Heart right ventricle (tissue), 16 donors: Measurements from ENCODE around the gene SMAD4. TPM values are rescaled to one million over a fixed set of nuclear protein-coding genes. Genes with fewer than 3 reads are reported as not detected.

Experiments used
- ATAC-seq, 8 donors: fragments of 200-7000 bp; cut with Tn5 transposase; one replicate each; pipeline ENCODE4 v1.9.1; 2020; ENCODE audit warnings: mild to moderate bottlenecking in 8 of 8, moderate library complexity in 8 of 8, moderate number of reproducible peaks in 1 of 8
- DNase-seq, 2 donors: peaks; one replicate each; pipeline ENCODE4 v3.0.0-alpha.2; 2020
- H3K27ac ChIP-seq, 10 donors: fragments of 200-600 bp; sonication (generic) in 2 of 10; one replicate each; pipeline versions ENCODE4 v1.5.0 to v1.8.0; 2020 to 2022; ENCODE audit warnings: mild to moderate bottlenecking in 3 of 10
- H3K27me3 ChIP-seq, 7 donors: fragments of 200-600 bp; one replicate each; pipeline ENCODE4 v1.8.0; 2021 to 2022; ENCODE audit warnings: mild to moderate bottlenecking in 2 of 7
- H3K36me3 ChIP-seq, 9 donors: fragments of 200-600 bp; sonication (generic) in 1 of 9; one replicate each; pipeline versions ENCODE4 v1.5.0 to v1.8.0; 2020 to 2022; ENCODE audit warnings: mild to moderate bottlenecking in 2 of 9
- H3K4me1 ChIP-seq, 9 donors: fragments of 200-600 bp; sonication (generic) in 1 of 9; one replicate each; pipeline versions ENCODE4 v1.5.0 to v1.8.0; 2020 to 2022; ENCODE audit warnings: mild to moderate bottlenecking in 4 of 9
- H3K4me3 ChIP-seq, 10 donors: fragments of 200-600 bp; sonication (generic) in 2 of 10; one replicate each; pipeline versions ENCODE4 v1.5.0 to v1.8.0; 2020 to 2022; ENCODE audit warnings: mild to moderate bottlenecking in 7 of 10, moderate library complexity in 2 of 10
- H3K9me3 ChIP-seq, 11 donors: fragments of 200-600 bp in 10 of 11; sonication (generic) in 2 of 11; one replicate each; pipeline versions ENCODE4 v1.5.0 to v1.8.0; 2013 to 2022; ENCODE audit warnings: mild to moderate bottlenecking in 2 of 11, control low read depth in 1 of 11, moderate library complexity in 1 of 11
- WGBS, 2 donors: extraction: QIAGEN DNeasy Blood & Tissue Kit; methylation state at CpG; one replicate each; pipeline ENCODE4 v1.1.7; 2013; ENCODE audit warnings: inconsistent platforms in 1 of 2; 5-methylcytosine and 5-hydroxymethylcytosine counted together
- intact Hi-C, 10 donors: fragments of 100-400 bp; cut with DNase I; formaldehyde crosslinking; loops; one replicate each; pipeline versions ENCODE4 v1.11.1 to v1.14.2; 2022
- polyA plus RNA-seq, 2 donors: library from polyadenylated mRNA; stranded (reverse); fragments of 200-250 nt; gene quantifications; one replicate each; pipeline ENCODE4 v1.2.3, GENCODE V29; 2013
- total RNA-seq, 10 donors: library from RNA; stranded (reverse); fragmentation: NEBNext Ultra II Directional in 3 of 10; extraction: Animal tissue kit (Norgen Biotek cat#: 25700) in 3 of 10; gene quantifications; one replicate each; pipeline versions ENCODE4 v1.2.1 to v1.2.4, GENCODE V29; 2021 to 2023
- TF ChIP-seq, protein P1 (sequence below), 9 donors: fragments of 200-600 bp; sonication (generic) in 2 of 9; IDR thresholded peaks; one replicate each; pipeline versions ENCODE4 v1.5.0 to v1.8.0; 2021 to 2022; ENCODE audit warnings: antibody characterized with exemption in 9 of 9, mild to moderate bottlenecking in 5 of 9, moderate library complexity in 1 of 9
- donor health status: Arrhythmogenic right ventricular cardiomyopathy.
- donor health status: ischemic (EF 13 %, LVEDD 7.1; RV severe dilation, severe dysfunction).
- donor health status: healthy with polysubstance abuse.
- donor health status: DM: no; HTN: yes; CAD: no.
- donor health status: DM: no; HTN: no; CAD: no.
- donor health status: ischemic (EF 25% LVEDD 6.9; RV normal size, moderate dysfunction).
- donor health status: ischemic (EF 25% LVEDD 5.7; RV mildly dilated, moderate dysfunction).
- donor health status: healthy.
- donor health status: DM: yes; HTN: yes; CAD: no.
- donor health status: Ischemic cardiomyopathy.
- donor health status: ischemic (EF 35%, LVEDD 5.7; RV mildly dilated, moderate dysfunction).
- donor health status: nonischemic (EF 11% LVEDD 7.7; RV severe dilation, severe dysfunction).
- donor health status: DM: yes; HTN: yes; CAD: no.
- donor health status: PGD.
- donor health status: ischemic (EF 29% LVEDD 5.4; RV normal size, mild dysfunction).
- donor health status: nonischemic (EF 23%, LVEDD 6.1; RV moderate dilation, normal function).

The SMAD4 gene
- total and polyA plus RNA-seq, 12 donors = 11.7 to 110 (median 85.4) TPM

DNA sequence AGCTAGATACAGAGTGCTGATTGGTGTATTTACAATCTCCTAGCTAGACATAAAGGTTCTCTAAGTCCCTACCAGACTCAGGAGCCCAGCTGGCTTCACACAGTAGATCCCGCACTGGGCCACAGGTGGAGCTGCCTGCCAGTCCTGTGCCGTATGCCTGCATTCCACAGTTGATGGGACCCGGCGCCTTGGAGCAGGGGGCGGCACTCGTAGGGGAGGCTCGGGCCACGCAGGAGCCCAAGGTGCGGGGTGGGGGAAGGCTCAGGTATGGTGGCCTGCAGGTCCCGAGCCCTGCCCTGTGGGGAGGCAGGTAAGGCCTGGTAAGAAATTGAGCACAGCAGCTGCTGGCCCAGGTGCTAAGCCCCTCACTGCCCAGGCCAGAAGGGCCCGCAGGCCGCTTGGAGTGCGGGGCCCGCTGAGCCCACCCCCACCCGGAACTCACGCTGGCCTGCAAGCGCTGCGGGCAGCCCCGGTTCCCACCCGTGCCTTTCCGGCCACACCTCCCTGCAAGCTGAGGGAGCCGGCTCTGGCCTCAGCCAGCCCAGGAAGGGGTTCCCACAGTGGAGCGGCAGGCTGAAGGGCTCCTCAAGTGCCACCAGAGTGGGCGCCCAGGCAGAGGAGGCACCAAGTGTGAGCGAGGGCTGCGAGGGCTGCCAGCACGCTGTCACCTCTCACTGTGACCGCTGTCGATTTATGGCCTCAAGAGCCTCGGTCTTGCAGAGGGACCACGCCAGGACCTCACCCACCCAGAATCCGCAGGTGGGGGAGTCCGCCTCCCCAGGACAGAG, 91.0 kb downstream of the SMAD4 start:
- intact Hi-C loops = no loop called here
- no peaks in the 10 kb centered on the region for H3K4me1 ChIP-seq
- H3K4me3 ChIP-seq = no peak overlapping the region
- DNase-seq (no peak), ATAC-seq (no peak)
- H3K9me3 ChIP-seq = no peaks in the 10 kb centered on the region
- no peaks in the 10 kb centered on the region for H3K27me3 ChIP-seq
- 97% methylated on average over 33 of the region's 33 CpGs for WGBS, 2 donors
- H3K27ac ChIP-seq = no peak overlapping the region
- TF ChIP-seq, protein P1, sequence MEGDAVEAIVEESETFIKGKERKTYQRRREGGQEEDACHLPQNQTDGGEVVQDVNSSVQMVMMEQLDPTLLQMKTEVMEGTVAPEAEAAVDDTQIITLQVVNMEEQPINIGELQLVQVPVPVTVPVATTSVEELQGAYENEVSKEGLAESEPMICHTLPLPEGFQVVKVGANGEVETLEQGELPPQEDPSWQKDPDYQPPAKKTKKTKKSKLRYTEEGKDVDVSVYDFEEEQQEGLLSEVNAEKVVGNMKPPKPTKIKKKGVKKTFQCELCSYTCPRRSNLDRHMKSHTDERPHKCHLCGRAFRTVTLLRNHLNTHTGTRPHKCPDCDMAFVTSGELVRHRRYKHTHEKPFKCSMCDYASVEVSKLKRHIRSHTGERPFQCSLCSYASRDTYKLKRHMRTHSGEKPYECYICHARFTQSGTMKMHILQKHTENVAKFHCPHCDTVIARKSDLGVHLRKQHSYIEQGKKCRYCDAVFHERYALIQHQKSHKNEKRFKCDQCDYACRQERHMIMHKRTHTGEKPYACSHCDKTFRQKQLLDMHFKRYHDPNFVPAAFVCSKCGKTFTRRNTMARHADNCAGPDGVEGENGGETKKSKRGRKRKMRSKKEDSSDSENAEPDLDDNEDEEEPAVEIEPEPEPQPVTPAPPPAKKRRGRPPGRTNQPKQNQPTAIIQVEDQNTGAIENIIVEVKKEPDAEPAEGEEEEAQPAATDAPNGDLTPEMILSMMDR (IDR thresholded peaks at IDR 0.05) = no peak
- H3K36me3 ChIP-seq = no peaks in the 10 kb centered on the region

DNA sequence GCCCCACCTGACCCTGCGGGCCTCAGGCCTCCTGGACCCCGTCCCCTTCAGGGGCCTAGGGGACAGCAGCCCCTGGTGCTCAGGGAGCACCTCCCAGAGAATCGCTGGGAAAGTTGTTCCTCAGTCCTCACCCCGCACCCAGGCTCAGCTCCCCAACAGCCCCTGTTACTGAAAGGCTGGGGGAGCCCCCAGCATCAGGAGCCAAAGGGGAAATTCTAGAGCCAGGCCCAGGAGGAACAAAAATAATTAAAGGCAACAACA, 91.5 kb downstream of the SMAD4 start:
- no peaks in the 10 kb centered on the region for H3K4me1 ChIP-seq
- DNase-seq = no peak
- H3K36me3 ChIP-seq = no peaks in the 10 kb centered on the region
- no peak for ATAC-seq
- TF ChIP-seq, protein P1 (IDR thresholded peaks at IDR 0.05) = no peak
- WGBS, 2 donors = 92 to 95% methylated on average over 4 of the region's 4 CpGs
- intact Hi-C loops = no loop called here
- H3K4me3 ChIP-seq = no peak overlapping the region
- no peaks in the 10 kb centered on the region for H3K9me3 ChIP-seq
- no peaks in the 10 kb centered on the region for H3K27me3 ChIP-seq
- H3K27ac ChIP-seq = no peak overlapping the region

DNA sequence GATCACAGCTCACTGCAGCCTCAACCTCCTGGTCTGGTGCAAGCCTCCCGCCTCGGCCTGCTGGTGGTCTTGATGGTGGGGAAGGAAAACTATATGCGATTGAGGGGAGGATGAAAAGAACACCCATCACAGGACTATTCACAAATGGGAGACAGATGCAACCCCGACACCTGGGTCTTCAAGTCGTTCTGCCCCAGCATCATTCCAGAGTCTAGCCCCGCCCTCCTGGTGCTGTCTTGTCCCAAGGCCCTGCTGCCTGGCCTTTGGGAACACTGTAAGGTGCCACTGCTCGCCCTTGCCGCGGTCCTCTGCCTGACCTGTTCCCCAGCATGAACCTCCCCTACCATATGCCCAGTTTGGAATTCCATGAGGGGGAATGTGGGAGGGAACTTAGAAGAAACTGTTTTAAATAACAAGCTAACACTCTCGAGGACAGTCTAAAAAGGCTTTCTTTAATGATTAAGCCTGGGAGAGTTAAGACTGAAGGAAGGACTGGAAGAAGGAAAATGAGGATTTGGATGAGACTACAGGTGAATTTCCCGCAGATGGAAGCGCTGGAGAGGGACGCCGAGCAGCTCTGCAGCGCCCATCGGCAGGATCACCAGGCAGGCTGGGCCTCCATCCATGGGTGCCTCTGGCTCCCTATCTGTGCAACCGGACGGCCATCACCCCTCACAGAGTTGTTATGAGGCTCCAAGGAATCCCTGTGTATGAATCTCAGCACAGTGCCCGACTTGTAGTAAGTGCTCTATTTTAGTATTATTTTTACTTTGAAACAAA, 92.4 kb downstream of the SMAD4 start:
- intact Hi-C loops = no loop called here
- Histone ChIP-seq H3K36me3 (no peaks in the 10 kb centered on the region), H3K4me1 (no peaks in the 10 kb centered on the region), H3K9me3 (no peaks in the 10 kb centered on the region), H3K27ac (no peak overlapping the region), H3K27me3 (no peaks in the 10 kb centered on the region), H3K4me3 (no peak overlapping the region)
- ATAC-seq = no peak
- TF ChIP-seq, protein P1 (IDR thresholded peaks at IDR 0.05) = no peak
- 96% methylated on average over 19 of the region's 19 CpGs for WGBS, 2 donors
- no peak for DNase-seq

DNA sequence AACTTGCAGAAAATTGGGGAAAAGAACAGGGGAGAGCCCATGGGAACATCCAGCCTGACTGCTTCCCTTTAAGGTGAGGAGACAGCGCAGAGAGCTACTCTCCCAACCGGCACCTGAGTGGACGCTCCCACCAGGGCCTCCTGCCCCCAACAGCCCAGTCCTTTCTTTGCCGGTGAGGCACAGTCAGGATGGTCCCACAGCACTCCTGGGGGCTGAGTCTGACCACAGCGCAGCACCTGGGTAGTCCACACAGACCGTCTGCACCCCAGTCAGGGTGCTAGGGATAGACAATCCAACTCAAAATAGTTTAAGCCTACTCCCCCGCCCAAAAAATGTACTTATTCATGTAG, 93.0 kb downstream of the SMAD4 start:
- Histone ChIP-seq H3K9me3 (no peaks in the 10 kb centered on the region), H3K36me3 (no peaks in the 10 kb centered on the region), H3K4me3 (no peak overlapping the region), H3K27ac (no peak overlapping the region), H3K4me1 (no peaks in the 10 kb centered on the region), H3K27me3 (no peaks in the 10 kb centered on the region)
- DNase-seq = no peak
- TF ChIP-seq, protein P1 (IDR thresholded peaks at IDR 0.05) = no peak
- 94 to 99% methylated on average over 7 of the region's 7 CpGs for WGBS, 2 donors
- ATAC-seq = no peak
- intact Hi-C loops = no loop called here
